Epithelial cell of esophagus (primary cell): Measurements from ENCODE around the gene PIK3R3.

Experiments used
- DNase-seq: peaks from one replicate; pipeline ENCODE4 v3.0.0; 2010; ENCODE audit warnings: low read depth
- H3K4me3 ChIP-seq: 2 replicates; pipeline ENCODE4 v1.5.1; 2011; ENCODE audit warnings: mild to moderate bottlenecking, low read length, control low read depth
- TF ChIP-seq, protein P1 (sequence below): IDR thresholded peaks from 2 replicates; pipeline ENCODE4 v1.5.1; 2011; ENCODE audit warnings: low read depth, mild to moderate bottlenecking, low read length, control low read depth, inconsistent platforms; ENCODE audit not compliant: insufficient read depth; ENCODE audit errors: missing control alignments

The PIK3R3 gene

GRCh38 chr1:46112108-46112507 lies 20.3 kb downstream of the PIK3R3 start:
- TF ChIP-seq, protein P1, sequence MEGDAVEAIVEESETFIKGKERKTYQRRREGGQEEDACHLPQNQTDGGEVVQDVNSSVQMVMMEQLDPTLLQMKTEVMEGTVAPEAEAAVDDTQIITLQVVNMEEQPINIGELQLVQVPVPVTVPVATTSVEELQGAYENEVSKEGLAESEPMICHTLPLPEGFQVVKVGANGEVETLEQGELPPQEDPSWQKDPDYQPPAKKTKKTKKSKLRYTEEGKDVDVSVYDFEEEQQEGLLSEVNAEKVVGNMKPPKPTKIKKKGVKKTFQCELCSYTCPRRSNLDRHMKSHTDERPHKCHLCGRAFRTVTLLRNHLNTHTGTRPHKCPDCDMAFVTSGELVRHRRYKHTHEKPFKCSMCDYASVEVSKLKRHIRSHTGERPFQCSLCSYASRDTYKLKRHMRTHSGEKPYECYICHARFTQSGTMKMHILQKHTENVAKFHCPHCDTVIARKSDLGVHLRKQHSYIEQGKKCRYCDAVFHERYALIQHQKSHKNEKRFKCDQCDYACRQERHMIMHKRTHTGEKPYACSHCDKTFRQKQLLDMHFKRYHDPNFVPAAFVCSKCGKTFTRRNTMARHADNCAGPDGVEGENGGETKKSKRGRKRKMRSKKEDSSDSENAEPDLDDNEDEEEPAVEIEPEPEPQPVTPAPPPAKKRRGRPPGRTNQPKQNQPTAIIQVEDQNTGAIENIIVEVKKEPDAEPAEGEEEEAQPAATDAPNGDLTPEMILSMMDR, result no peak
- H3K4me3 ChIP-seq, result no peak overlapping the region
- no peak for DNase-seq

- no peak for DNase-seq
- no peak overlapping the region for H3K4me3 ChIP-seq
- TF ChIP-seq, protein P1, result no peak
Measured at GRCh38 chr1:46110521-46110920, 21.9 kb downstream of the PIK3R3 start.

DNA sequence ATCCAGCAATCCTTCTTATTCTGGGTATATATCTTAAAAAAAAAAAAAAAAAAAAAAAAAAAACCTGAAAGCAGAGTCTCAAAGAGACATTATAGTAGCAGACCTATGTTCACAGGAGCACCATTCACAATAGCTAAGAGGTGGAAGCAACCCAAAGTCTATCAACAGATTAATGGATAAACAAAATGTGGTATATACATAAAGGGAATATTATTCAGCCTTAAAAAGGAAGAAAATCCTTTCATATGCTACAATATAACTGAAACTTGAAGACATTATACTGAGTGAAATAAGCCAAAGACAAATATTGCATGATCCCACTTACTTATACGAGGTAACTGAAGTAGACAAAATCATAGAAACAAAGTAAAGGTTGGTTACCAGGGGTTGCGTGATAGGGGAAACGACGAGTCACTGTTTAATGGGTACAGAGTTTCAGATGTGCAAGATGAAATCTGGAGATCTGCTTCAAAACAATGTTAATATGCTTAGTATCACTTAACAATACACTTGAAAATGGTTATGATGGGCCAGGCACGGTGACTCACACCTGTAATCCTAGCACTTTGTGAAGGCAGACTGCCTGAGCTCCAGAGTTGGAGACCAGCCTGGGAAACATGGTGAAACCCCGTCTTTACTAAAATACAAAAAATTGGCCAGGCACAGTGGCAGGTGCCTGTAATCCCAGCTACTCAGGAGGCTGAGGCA lies 29.5 kb downstream of the PIK3R3 start:
- TF ChIP-seq, protein P1, result no peak
- no peak overlapping the region for H3K4me3 ChIP-seq
- DNase-seq, result peak; percentile 42

GRCh38 chr1:46099215-46099614 lies 33.2 kb downstream of the PIK3R3 start:
- TF ChIP-seq, protein P1, result no peak
- H3K4me3 ChIP-seq, result no peak overlapping the region
- DNase-seq, result no peak

- TF ChIP-seq, protein P1, result no peak
Measured at GRCh38 chr1:46098027-46098712, 34.3 kb downstream of the PIK3R3 start.

DNA sequence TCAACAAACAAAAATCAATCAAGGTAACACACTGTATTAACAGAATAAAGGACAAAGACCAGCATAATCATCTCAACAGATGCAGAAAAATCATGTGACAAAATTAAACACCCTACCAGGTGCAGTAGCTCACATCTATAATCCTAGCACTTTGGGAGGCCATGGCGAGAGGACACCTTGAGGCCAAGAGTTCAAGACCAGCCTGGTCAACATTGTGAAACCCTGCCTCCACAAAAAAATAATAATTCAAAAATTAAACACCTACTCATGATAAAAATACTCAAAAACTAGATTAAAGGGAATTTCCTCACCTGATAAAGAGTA lies 35.3 kb downstream of the PIK3R3 start:
- no peak overlapping the region for H3K4me3 ChIP-seq
- TF ChIP-seq, protein P1, result no peak
- no peak for DNase-seq

More at GRCh38 chr1:46098027-46098712, 34.3 kb downstream of the PIK3R3 start:
- H3K4me3 ChIP-seq, result no peak overlapping the region
- no peak for DNase-seq
